ENCODE measurements around the gene PDCL2. TPM values are rescaled to one million over a fixed set of nuclear protein-coding genes. Genes with fewer than 3 reads are reported as not detected.
"Not testable (repeated sequence)": the region's sequence is repeated elsewhere in the genome, so short reads cannot be mapped to it uniquely, and the experiment has no call there.

PDCL2 gene
- total RNA-seq, 2 experiments from 2014 or later = not detected

- ChIA-PET POLR2A (no interaction called here), CTCF (no interaction called here)
- no peak for TF ChIP-seq CTCF (IDR thresholded peaks at IDR 0.05)
- no peaks in the 10 kb centered on the region for H3K4me1 Mint-ChIP-seq (ENCODE audit: low read depth)
- Histone ChIP-seq H3K36me3 (ENCODE audit: insufficient read depth, low read length) (no peaks in the 10 kb centered on the region), H3K9me3 (ENCODE audit: control insufficient read depth in 1 of 2, insufficient read depth in 1 of 2, low read length in 2 of 2) (no peaks in the 10 kb centered on the region), H3K27ac (ENCODE audit: low read depth in 1 of 2, low read length in 2 of 2) (no peak overlapping the region), H3K27me3 (ENCODE audit: control insufficient read depth in 1 of 2, insufficient read depth in 2 of 2, low read length in 2 of 2) (no peaks in the 10 kb centered on the region), H3K4me1 (ENCODE audit: insufficient read depth, low read length) (no peaks in the 10 kb centered on the region), H3K4me3 (ENCODE audit: low read length) (no peak overlapping the region)
- H3K4me3 Mint-ChIP-seq = no peak overlapping the region
- intact Hi-C loops (cut with DNase I, micrococcal nuclease) = no loop called here
- ATAC-seq (ENCODE audit: poor library complexity) (no peak), DNase-seq (no peak)
- no peak overlapping the region for H3K27ac Mint-ChIP-seq
- no peaks in the 10 kb centered on the region for H3K36me3 Mint-ChIP-seq (ENCODE audit: low read depth)
- peaks cover 16% of the 10 kb centered on the region for H3K27me3 Mint-ChIP-seq
- peaks cover 2% of the 10 kb centered on the region for H3K9me3 Mint-ChIP-seq
Measured at GRCh38 chr4:55600640-55601039, 8.6 kb upstream of the PDCL2 start.

GRCh38 chr4:55598641-55599040, 6.6 kb upstream of the PDCL2 start:
- peaks cover 8% of the 10 kb centered on the region for H3K27me3 Mint-ChIP-seq
- no peaks in the 10 kb centered on the region for H3K36me3 ChIP-seq (ENCODE audit: insufficient read depth, low read length)
- DNase-seq = no peak
- POLR2A ChIA-PET = no interaction called here
- peaks cover 2% of the 10 kb centered on the region for H3K9me3 Mint-ChIP-seq
- no peaks in the 10 kb centered on the region for H3K9me3 ChIP-seq (ENCODE audit: control insufficient read depth in 1 of 2, insufficient read depth in 1 of 2, low read length in 2 of 2)
- CTCF ChIA-PET = no interaction called here
- ATAC-seq (ENCODE audit: poor library complexity) = no peak
- H3K27ac Mint-ChIP-seq = no peak overlapping the region
- no peaks in the 10 kb centered on the region for H3K27me3 ChIP-seq (ENCODE audit: control insufficient read depth in 1 of 2, insufficient read depth in 2 of 2, low read length in 2 of 2)
- intact Hi-C loops (cut with DNase I, micrococcal nuclease) = no loop called here
- TF ChIP-seq CTCF (IDR thresholded peaks at IDR 0.05) = no peak
- H3K4me1 ChIP-seq (ENCODE audit: insufficient read depth, low read length) = no peaks in the 10 kb centered on the region
- no peak overlapping the region for H3K4me3 ChIP-seq (ENCODE audit: low read length)
- no peak overlapping the region for H3K4me3 Mint-ChIP-seq
- no peaks in the 10 kb centered on the region for H3K36me3 Mint-ChIP-seq (ENCODE audit: low read depth)
- H3K27ac ChIP-seq (ENCODE audit: low read depth in 1 of 2, low read length in 2 of 2) = no peak overlapping the region
- no peaks in the 10 kb centered on the region for H3K4me1 Mint-ChIP-seq (ENCODE audit: low read depth)

- Mint-ChIP-seq H3K27me3 (peaks cover 7% of the 10 kb centered on the region), H3K36me3 (ENCODE audit: low read depth) (no peaks in the 10 kb centered on the region), H3K4me1 (ENCODE audit: low read depth) (no peaks in the 10 kb centered on the region), H3K4me3 (no peak overlapping the region), H3K9me3 (peaks cover 8% of the 10 kb centered on the region), H3K27ac (no peak overlapping the region)
- Histone ChIP-seq H3K27me3 (ENCODE audit: control insufficient read depth in 1 of 2, insufficient read depth in 2 of 2, low read length in 2 of 2) (no peaks in the 10 kb centered on the region), H3K4me3 (ENCODE audit: low read length) (no peak overlapping the region), H3K9me3 (ENCODE audit: control insufficient read depth in 1 of 2, insufficient read depth in 1 of 2, low read length in 2 of 2) (peaks cover 0 to 9% of the 10 kb centered on the region in 2 experiments), H3K4me1 (ENCODE audit: insufficient read depth, low read length) (no peaks in the 10 kb centered on the region), H3K36me3 (ENCODE audit: insufficient read depth, low read length) (no peaks in the 10 kb centered on the region), H3K27ac (ENCODE audit: low read depth in 1 of 2, low read length in 2 of 2) (no peak overlapping the region)
- intact Hi-C loops (cut with DNase I, micrococcal nuclease) = no loop called here
- ATAC-seq (ENCODE audit: poor library complexity) (no peak), DNase-seq (no peak)
- CTCF ChIA-PET = no interaction called here
- TF ChIP-seq CTCF (IDR thresholded peaks at IDR 0.05) = no peak
- POLR2A ChIA-PET = no interaction called here
Measured at GRCh38 chr4:55588160-55588559, 3.9 kb downstream of the PDCL2 start.

- H3K9me3 ChIP-seq (ENCODE audit: control insufficient read depth in 1 of 2, insufficient read depth in 1 of 2, low read length in 2 of 2); H3K36me3 Mint-ChIP-seq (ENCODE audit: low read depth); H3K9me3 Mint-ChIP-seq; H3K4me3 ChIP-seq (ENCODE audit: low read length); CTCF ChIA-PET; H3K27me3 ChIP-seq (ENCODE audit: control insufficient read depth in 1 of 2, insufficient read depth in 2 of 2, low read length in 2 of 2); H3K4me1 Mint-ChIP-seq (ENCODE audit: low read depth); ATAC-seq (ENCODE audit: poor library complexity); DNase-seq; H3K27me3 Mint-ChIP-seq; H3K4me3 Mint-ChIP-seq; POLR2A ChIA-PET; H3K27ac ChIP-seq (ENCODE audit: low read depth in 1 of 2, low read length in 2 of 2); H3K27ac Mint-ChIP-seq; H3K36me3 ChIP-seq (ENCODE audit: insufficient read depth, low read length); intact Hi-C loops (cut with DNase I, micrococcal nuclease); H3K4me1 ChIP-seq (ENCODE audit: insufficient read depth, low read length): not testable (repeated sequence)
Measured at GRCh38 chr4:55582773-55583172, 9.3 kb downstream of the PDCL2 start.
